Epithelial cell of prostate (primary cell): Measurements from ENCODE around the gene ASPG.

Source experiments
- DNase-seq: peaks from one replicate; pipeline ENCODE4 v3.0.0-alpha.2; 2011; ENCODE audit warnings: low read depth, low spot score
- H3K27ac ChIP-seq: fragments of 450-650 bp; 2 replicates; pipeline ENCODE4 v1.5.1; 2017; ENCODE audit warnings: mild to moderate bottlenecking

The ASPG gene

DNA sequence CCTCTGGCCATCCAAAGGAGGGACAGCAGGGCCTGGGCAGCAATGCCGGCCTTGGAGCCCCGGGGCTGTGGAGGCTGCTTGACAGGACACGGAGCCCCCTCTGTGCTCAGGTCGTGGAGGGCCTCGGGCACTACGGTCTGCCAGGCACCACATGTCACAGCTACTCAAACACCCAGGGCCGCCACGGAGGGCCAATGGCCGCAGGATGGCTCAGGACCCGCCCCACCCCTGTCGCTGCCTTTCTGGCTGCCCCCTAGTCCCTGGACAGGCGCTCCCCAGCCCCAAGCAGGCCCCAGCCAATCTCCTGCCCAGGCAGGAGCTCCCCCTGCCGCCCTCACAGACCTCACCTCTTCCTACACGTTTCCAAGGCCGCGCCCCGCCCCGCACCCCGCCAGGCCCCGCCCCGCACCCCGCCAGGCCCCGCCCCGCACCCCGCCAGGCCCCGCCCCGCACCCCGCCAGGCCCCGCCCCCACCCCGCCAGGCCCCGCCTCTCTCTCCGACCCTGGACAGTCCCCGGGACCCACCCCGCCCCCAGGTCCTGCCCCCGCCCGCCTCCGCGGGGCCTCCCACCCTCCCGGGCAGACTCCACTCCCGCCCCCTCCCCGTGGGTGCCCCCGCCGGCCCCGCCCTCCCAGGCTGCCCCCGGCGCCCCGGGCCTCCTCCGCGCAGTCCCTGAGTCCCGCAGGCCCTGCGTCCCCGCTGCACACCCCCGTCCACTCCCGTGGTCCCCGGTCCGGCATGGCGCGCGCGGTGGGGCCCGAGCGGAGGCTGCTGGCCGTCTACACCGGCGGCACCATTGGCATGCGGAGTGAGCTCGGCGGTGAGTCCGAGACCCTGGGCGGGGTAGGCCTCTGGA is at the start of gene ASPG:
Gene ASPG (plus strand): TSS at position 669 of the 857 bp plus-strand sequence. CDS start 71 bp downstream, at position 740.
- no peak for DNase-seq
- H3K27ac ChIP-seq, result no peak within 1 kb of the TSS

GRCh38 chr14:104036212-104036611 is 49.3 kb upstream of the ASPG start:
- no peak for DNase-seq
- H3K27ac ChIP-seq, result no peak overlapping the region

GRCh38 chr14:104037074-104037473 is 48.4 kb upstream of the ASPG start:
- no peak for DNase-seq
- no peak overlapping the region for H3K27ac ChIP-seq

- no peak for DNase-seq
- H3K27ac ChIP-seq, result no peak overlapping the region
These were observed 47.6 kb upstream of the ASPG start for GRCh38 chr14:104037903-104038302.

- no peak for DNase-seq
- no peak overlapping the region for H3K27ac ChIP-seq
These were observed 46.3 kb upstream of the ASPG start for GRCh38 chr14:104039214-104039613.

- no peak overlapping the region for H3K27ac ChIP-seq
- no peak for DNase-seq
These were observed 45.0 kb upstream of the ASPG start for GRCh38 chr14:104040539-104040938.

- no peak for DNase-seq
- H3K27ac ChIP-seq, result no peak overlapping the region
These were observed 43.9 kb upstream of the ASPG start for GRCh38 chr14:104041430-104042104.

GRCh38 chr14:104044016-104044415 is 41.5 kb upstream of the ASPG start:
- no peak overlapping the region for H3K27ac ChIP-seq
- DNase-seq, result no peak

DNA sequence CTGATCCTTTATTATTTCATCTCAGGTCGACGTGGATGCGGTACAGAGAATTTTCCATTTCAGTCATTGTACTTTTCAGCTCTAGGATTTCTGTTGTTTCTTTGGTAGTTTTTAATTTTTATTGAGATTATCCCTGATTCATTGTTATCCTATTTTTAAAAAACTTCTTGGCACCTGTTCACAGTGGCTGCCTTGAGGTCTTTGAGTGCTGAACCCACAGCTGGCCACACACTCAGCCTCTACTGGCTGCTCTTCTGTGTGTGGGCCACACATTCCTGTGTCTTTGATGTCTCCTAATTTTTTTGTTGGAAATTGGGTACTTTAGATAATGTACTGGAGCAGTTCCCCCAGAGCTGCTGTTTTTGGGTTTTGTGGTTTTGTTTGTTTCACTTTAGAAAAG is 37.7 kb upstream of the ASPG start:
- DNase-seq, result no peak
- no peak overlapping the region for H3K27ac ChIP-seq

DNA sequence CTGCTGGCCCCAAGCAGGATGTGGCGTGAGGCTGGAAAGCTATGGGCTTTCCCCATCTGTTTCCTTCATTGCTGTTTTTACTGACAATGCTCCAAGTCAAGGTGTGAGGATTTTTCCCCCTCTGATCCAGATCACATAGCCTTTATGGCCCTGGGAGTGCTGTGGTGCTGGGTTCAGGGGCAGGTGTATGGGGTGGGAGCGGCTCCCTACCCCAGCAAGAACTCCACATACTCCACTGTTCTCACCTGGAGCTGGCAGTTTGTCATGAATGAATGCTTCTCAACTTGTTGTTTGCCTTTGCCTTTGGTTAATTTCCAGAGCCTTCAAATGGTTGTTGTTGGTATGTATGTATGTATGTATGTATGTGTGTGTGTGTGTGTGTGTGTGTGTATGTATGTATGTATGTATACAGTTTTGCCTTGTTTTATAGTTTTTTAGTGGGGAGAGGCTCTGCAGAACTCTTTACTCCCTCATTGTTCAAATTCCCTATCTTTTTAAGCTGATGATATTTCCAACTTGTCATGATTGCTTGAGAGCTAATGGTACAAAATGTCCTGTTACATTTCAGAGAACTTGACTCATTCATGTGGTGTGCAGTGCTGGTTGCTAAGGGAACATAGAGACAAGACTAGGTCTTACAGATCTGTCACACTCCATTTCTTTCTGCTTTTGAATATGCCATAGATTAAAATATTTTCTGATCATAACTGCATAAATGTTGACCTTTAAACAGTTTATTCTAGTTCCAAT is 36.6 kb upstream of the ASPG start:
- no peak overlapping the region for H3K27ac ChIP-seq
- peak; percentile 16 for DNase-seq

DNA sequence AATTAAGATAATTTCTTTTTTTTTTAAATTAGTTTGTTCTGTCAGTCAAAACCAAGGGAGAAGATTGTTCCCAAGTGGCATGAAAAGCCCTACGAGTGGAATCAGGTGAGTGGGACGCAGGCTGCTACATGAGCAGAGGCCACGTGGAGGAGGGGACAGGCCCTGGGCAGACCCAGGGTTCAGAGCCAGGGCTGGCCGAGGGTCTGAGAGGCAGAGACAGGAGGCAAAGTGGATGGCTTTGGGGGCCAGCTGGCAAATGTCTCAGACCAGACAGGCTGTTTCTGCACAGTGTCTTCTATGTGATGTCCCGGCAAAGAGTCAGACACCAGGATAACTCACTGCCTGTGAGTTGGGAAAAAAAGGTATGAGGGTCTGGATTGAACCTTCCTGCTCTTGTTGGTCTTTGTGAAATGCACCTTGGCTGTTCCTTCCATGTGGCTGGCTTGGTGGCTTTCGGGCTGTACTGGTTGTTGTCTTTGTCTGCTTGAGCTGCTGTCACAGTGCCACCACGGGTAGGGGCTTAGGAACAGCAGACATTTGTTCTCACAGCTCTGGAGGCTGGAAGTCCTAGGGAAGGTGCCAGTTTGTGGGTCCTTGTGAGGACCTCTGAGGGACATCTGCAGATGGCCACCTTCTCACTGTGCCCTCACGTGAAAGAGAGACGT is 35.8 kb upstream of the ASPG start:
- no peak for DNase-seq
- no peak overlapping the region for H3K27ac ChIP-seq

GRCh38 chr14:104051092-104051813 is 34.2 kb upstream of the ASPG start:
- no peak for DNase-seq
- H3K27ac ChIP-seq, result no peak overlapping the region

DNA sequence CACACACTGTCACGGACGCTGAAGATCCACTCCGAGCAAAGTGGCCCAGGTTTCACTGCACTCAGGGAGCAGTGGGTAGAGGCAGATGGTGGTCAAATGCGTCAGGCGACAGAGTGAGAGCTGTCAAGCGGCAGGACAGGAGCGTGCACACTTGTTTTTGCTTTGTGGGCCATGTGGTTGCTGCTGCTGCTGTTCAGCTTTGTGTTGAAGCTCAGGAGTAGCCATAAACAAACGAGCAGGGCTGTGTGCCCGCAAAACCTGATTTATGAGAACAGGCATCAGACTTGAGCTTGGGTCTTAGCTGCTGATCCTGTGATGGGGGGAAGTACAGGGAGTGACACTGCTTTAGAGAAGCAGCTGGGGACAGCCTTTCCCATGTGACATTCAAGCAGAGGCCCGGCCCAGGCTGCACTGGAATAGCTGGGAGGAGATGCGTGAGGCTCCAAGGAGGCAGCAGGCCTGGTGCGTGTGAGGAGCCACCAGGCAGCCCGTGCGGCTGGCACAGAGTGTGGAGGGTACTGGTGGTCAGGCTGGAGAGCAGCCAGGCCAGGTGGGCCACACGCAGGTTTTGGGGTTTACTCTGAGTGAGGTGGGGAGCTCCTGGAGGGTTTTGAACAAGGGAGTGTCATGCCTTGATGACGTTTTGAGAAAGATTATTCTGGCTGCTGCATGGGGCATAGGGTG is 31.1 kb upstream of the ASPG start:
- H3K27ac ChIP-seq, result no peak overlapping the region
- DNase-seq, result no peak

- no peak overlapping the region for H3K27ac ChIP-seq
- DNase-seq, result no peak
These were observed 23.2 kb upstream of the ASPG start for GRCh38 chr14:104062281-104062680.

DNA sequence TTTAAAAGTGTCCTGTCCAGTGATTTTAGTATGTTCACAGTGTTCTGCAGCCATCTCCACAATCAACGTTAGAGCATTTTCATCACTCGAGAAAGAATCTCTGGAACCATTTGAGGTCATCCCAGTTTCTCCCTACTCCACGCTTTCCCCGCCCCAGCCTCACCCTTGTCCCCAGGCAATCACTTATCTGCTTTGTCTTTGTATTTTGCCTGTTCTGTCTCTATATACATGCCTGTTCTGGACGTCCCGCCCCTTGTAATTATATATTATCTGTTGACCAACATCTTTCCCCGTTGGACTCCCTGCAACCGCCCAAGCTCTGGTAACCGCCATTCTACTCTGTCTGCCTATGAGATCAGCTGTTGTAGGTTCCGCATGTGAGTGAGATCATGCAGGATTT is 21.5 kb upstream of the ASPG start:
- H3K27ac ChIP-seq, result no peak overlapping the region
- no peak for DNase-seq

DNA sequence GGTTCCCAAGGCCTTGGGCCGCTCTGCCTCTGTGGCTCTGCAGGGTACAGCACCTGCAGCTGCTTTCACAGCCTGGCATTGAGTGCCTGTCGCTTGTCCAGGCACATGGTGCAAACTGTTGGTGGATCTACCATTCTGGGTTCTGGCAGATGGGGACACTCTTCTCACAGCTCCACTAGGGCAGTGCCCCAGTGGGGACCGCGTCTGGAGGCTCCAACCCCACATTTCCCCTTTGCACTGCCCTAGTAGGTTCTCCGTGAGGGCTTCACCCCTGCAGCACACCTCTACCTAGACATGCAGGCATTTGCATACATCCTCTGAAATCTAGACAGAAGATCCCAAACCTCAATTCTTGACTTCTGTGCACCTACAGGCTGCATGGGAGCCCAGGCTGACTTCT is 19.2 kb upstream of the ASPG start:
- no peak overlapping the region for H3K27ac ChIP-seq
- no peak for DNase-seq

DNA sequence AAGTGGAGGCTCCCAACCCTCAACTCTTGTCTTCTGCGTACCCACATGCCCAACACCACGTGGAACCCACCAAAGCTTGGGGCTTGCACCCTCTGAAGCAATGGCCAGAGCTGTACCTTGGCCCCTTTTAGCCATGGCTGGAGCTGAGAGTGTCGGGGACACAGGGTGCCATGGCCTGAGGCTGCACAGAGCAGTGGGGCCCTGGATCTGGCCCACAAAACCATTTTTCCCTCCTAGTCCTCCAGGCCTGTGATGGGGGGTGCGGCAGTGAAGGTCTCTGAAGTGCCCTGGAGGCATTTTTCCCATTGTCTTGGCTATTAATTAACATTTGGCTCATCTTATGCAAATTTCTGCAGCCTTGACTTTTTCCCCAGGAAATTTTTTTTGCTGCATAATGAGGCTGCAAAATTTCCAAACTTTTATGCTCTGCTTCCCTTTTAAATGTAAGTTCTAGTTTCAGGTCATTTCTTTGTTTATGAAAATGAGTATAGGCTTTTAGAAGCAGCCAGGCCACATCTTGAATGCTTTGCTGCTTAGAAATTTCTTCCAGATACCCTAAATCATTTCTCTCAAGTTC is 18.7 kb upstream of the ASPG start:
- DNase-seq, result no peak
- no peak overlapping the region for H3K27ac ChIP-seq

DNA sequence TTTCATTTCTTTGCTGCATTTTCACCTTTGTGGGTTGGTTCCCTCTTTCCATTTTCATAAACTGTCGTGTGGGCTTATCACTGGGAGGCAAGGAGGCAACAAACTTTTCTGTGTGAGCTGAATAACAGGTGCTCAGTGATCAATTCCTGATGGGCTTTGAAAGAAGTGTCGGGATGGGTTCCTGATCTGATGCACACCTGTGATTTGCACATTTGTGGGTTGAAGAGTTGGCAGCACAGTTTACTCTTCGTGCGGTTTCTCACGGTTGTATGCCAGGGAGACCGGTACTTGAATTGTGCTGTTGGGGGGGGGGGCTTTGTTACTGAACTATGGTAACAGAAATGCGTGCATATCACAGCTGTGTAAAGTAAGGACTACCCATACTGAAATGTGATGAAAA is 16.0 kb upstream of the ASPG start:
- no peak for DNase-seq
- no peak overlapping the region for H3K27ac ChIP-seq

DNA sequence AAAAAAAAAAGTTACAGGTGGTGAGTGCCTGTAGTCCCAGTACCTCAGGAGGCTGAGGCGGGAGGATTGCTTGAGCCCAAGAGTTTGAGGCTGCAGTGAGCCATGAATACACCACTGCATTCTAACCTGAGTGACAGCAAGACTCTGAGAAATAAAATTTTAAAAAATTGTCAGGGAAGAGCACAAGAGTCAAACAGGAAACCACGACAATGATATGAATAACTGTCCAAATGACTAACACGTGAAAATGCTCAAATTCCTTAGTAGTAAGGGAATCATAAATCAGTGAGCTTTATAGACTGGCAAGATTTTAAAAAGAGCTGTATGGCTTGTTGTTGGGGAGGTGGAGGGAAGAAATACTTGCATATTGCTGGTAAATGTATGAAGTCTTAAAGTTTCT is 12.9 kb upstream of the ASPG start:
- H3K27ac ChIP-seq, result no peak overlapping the region
- DNase-seq, result no peak
